ENCODE results near the gene TIMM29. TPM values are rescaled to one million over a fixed set of nuclear protein-coding genes. Genes with fewer than 3 reads are reported as not detected.

Gene TIMM29
- total RNA-seq, 2 experiments from 2014 or later, result 27.3 to 28.3 TPM

Other genes with a start within 250 kb of the TIMM29 start
- gene QTRT1, start 227.4 kb upstream of the TIMM29 start, total RNA-seq (2014; rRNA removed; shearing (Covaris generic)), result 30.8 and 39.8 TPM in 2 replicates
- 42.5 and 59.7 TPM in 2 replicates for gene QTRT1, start 227.4 kb upstream of the TIMM29 start, total RNA-seq (2022)
- gene DNM2, start 210.7 kb upstream of the TIMM29 start, total RNA-seq (2014; rRNA removed; shearing (Covaris generic)), result 108 and 139 TPM in 2 replicates
- gene DNM2, start 210.7 kb upstream of the TIMM29 start, total RNA-seq (2022), result 165 and 180 TPM in 2 replicates
- 20.8 and 22.5 TPM in 2 replicates for gene TMED1, start 92.6 kb upstream of the TIMM29 start, total RNA-seq (2014; rRNA removed; shearing (Covaris generic))
- gene TMED1, start 92.6 kb upstream of the TIMM29 start, total RNA-seq (2022), result 13.2 and 13.7 TPM in 2 replicates
- 4.2 and 5.2 TPM in 2 replicates for gene C19orf38, start 80.4 kb upstream of the TIMM29 start, total RNA-seq (2014; rRNA removed; shearing (Covaris generic))
- 4.9 and 7.5 TPM in 2 replicates for gene C19orf38, start 80.4 kb upstream of the TIMM29 start, total RNA-seq (2022)
- gene CARM1, start 57.3 kb upstream of the TIMM29 start, total RNA-seq (2014; rRNA removed; shearing (Covaris generic)), result 35.1 and 41.2 TPM in 2 replicates
- gene CARM1, start 57.3 kb upstream of the TIMM29 start, total RNA-seq (2022), result 107 and 108 TPM in 2 replicates
- 26.7 and 31.8 TPM in 2 replicates for gene YIPF2, start 172 bp upstream of the TIMM29 start, total RNA-seq (2014; rRNA removed; shearing (Covaris generic))
- 27.5 and 31.5 TPM in 2 replicates for gene YIPF2, start 172 bp upstream of the TIMM29 start, total RNA-seq (2022)
- gene SMARCA4, start 32.2 kb downstream of the TIMM29 start, total RNA-seq (2014; rRNA removed; shearing (Covaris generic)), result 360 and 409 TPM in 2 replicates
- 554 and 581 TPM in 2 replicates for gene SMARCA4, start 32.2 kb downstream of the TIMM29 start, total RNA-seq (2022)
- 61.8 and 88.3 TPM in 2 replicates for gene LDLR, start 160.7 kb downstream of the TIMM29 start, total RNA-seq (2014; rRNA removed; shearing (Covaris generic))
- gene LDLR, start 160.7 kb downstream of the TIMM29 start, total RNA-seq (2022), result 99.1 and 101 TPM in 2 replicates
- 184 and 220 TPM in 2 replicates for gene SPC24, start 227.0 kb downstream of the TIMM29 start, total RNA-seq (2014; rRNA removed; shearing (Covaris generic))
- 132 and 133 TPM in 2 replicates for gene SPC24, start 227.0 kb downstream of the TIMM29 start, total RNA-seq (2022)